Kasumi-1 (cell line): ENCODE results near the gene RFT1.

Experiments
- DNase-seq, 2 experiments: peaks; one replicate each; lab custom pipeline; 2025; lab: John Stamatoyannopoulos, UW

Gene RFT1

GRCh38 chr3:53122933-53123305 is 7.3 kb downstream of the RFT1 start:
- no peak for DNase-seq

GRCh38 chr3:53122255-53122932 is 7.8 kb downstream of the RFT1 start:
- no peak for DNase-seq

DNA sequence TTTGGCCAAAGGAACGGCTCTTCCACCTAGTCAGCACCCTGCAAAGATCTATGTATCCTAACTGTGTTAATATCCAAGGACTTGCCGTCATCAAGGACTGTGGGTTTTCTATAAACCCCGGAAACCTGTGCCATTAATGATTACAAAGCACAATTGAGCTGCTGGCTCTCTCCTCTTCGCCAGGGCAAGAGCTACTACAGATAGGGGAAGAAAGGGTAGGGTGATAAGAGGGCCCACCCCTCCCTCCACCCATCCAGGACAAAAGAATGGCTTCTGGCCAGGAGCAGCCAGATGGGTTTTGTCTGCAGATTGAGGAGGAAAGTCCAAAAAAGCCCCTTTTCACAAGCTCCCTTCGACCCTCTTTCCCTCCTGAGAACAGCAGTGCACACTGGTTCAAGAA is 9.9 kb downstream of the RFT1 start:
- no peak for DNase-seq

- DNase-seq, result no peak
These were observed 13.3 kb downstream of the RFT1 start for GRCh38 chr3:53116956-53117355.

DNA sequence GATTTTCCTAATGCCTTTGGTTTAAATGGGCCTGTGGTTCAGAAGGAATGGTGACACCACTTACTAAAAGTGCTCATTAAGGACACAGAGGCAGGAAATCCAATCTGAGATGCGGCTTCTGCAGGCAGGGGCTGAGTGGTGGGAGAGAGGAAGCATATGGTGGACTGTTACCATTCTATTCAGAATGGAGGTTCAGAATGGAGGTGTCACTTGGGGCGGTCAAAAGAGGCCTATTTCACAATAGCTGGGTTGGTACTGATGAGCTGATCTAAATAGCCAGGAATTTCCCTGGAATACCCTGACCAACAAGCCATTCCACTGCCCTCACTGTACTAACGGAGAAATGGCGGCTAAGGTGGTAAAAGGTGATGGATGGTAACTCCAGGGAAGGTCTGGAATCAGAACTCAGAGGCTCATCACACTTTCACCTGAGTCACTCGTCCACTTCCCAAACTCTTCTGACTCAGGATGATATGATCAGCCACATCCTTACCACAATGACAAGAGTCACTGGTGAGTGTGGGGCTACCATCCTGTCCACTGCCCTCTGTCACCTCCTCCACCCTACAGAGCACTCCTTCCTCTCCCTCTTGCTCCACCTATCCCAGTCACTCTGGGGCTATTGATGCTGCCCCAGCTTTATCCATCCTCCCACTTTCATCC is 15.7 kb downstream of the RFT1 start:
- no peak for DNase-seq

GRCh38 chr3:53114011-53114400 is 16.2 kb downstream of the RFT1 start:
- peak; percentile 78 to 92 for DNase-seq

- DNase-seq, result no peak
These were observed 16.8 kb downstream of the RFT1 start for GRCh38 chr3:53113293-53114010.

- DNase-seq, result no peak
These were observed 18.4 kb downstream of the RFT1 start for GRCh38 chr3:53111822-53112221.

GRCh38 chr3:53109891-53110771 is 20.1 kb downstream of the RFT1 start:
- DNase-seq, result peak; percentile 82 to 92

DNA sequence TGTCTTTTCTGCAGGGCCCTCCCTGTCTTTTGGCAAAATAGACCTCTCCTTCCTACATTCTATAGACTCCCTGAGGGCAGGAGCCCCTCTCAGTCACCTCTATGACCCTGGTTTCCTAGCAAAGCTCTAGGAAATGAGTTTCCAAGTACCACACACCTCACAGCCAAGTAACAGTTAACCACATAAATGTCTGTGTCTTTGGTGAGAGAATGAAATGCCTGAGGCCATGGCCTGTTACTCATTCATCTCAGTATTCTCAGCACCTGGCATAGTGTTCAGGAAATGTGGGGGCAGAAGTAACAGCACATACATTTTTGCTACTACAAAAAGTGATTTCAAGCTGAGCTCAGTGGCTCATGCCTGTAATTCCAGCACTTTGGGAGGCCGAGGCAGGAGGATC is 21.0 kb downstream of the RFT1 start:
- no peak for DNase-seq

- peak; percentile 87 to 89 for DNase-seq
These were observed 25.5 kb downstream of the RFT1 start for GRCh38 chr3:53104762-53105161.

DNA sequence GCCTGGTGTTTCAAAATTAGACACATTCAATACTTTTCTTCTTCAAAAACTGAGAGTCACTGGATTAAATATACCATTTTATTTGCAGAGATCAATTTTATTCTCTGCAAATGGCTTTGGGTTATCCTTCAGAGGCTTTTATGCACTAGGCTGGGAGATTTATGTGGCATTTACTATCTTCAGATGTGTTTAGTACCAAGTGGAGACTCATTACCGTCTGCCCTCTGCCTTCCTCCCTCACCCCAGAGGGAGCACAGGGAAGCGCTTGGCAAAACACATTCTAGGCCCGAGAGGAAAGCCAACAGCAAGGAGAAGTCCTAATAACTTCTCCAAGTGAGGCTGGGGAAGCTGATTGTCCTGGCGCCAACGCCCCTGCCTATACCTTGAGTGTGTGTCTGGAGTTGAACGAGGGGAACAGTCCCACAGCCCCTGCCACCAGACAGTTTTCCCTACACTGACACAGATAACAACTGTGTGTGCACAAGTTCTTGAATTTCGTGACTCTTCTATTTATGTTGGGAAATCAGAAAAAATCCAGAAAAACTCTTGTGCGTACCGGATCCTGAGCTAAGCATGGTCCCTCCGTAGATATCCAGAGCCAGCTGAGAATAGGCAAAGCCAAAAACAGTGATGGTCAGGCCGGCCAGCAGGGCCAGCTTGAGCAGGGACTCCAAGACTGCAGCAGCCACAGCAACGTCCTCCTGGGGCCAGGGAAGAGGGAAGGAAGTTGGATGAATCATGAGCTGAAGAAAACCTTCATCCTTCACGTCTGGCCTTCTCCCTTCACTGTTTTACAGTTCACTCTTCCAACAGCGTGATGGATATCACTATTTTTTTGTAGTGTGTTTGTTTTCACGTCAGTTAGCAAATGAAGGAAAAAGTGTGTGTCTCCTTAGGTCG is 26.6 kb downstream of the RFT1 start:
- DNase-seq, result peak; percentile 15 to 21

- peak; percentile 32 to 42 for DNase-seq
These were observed 27.6 kb downstream of the RFT1 start for GRCh38 chr3:53102601-53103147.

GRCh38 chr3:53101956-53102355 is 28.3 kb downstream of the RFT1 start:
- DNase-seq, result no peak

DNA sequence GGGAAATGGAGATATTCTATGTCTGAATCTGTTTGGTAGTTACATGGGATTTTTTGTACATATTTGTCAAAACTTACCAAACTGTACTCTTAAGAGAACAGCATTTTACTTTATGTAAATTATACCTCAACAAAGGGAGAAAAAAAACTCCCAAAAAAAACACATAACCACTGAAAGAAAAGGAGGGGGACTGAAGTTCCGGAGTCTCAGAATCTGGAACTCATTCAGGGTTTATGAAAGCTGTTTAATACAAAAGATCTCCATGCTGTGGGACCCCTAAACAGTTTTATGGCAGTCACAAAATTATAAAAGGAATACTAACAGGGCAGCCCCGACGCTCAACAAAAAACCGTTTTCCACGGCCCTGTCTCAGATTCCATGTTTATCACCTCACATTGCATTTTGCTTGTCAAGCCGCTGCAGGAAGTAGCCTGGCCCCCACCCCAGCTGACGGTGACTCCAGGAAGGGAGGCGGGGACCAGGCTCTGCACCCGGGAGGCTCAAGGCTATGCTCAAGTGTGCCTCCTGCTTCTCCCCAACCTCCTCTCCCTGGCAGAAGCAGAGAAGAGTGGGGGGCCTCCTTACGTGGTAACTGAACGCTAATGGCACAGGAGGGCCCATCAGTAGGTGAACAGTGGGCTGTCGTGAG is 29.3 kb downstream of the RFT1 start:
- no peak for DNase-seq

GRCh38 chr3:53097887-53098286 is 32.3 kb downstream of the RFT1 start:
- DNase-seq, result no peak

DNA sequence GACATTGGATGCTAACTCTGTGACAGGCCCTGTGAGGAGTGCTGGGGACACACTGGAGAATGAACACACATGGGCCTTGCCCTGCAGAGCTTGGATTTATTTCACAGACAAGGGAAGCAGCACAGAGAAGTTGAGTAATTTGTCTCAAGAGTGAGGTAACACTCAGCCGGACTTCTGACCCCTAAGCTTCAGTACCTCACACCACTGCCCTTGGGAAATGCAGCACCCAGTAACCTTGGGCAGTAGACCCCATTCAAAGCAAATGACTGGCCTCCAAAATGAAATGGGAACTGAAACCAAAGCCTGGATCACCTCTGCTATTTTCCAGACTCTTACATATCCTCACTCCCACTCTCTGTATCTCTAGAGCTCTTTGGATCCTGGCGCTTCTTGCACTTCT is 37.3 kb downstream of the RFT1 start:
- DNase-seq, result no peak

DNA sequence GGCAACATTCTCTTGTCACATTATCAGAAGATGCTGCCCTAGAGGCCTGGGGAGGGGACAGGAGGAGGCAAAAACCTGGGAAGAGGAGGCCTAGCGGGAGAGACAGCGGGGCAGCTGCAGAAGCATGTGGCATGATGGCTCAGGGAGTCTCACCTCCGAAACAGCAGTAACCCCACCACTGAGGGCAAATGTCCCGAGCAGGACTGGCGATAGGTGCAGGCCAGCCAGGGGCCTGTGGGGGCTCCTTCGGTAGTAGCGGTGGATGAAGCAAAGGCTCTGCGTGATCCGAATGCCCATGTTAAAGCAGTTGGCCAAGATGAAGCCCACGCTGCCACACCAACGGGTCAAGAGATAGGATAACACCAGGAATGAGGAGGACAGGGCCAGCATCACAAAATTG is 38.0 kb downstream of the RFT1 start:
- DNase-seq, result no peak

DNA sequence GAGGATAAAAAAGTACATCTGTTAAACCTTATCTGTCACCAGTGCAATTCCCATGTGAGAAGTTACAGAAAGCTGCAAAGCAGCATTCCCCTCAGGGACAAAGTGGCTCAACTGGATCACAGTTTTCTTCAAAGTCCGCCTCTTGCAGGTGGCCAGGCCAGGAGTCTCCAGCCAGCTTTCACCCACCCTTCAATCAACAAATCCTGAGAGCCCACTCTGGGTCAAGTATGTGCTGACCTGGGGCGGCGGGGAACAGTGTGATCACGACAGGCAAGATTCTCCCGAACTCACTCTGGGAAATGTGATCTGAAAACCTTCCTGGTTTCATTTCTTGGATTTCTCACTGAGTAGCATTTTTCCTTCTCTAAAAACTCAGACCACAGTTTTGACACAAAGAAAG is 39.2 kb downstream of the RFT1 start:
- DNase-seq, result no peak

DNA sequence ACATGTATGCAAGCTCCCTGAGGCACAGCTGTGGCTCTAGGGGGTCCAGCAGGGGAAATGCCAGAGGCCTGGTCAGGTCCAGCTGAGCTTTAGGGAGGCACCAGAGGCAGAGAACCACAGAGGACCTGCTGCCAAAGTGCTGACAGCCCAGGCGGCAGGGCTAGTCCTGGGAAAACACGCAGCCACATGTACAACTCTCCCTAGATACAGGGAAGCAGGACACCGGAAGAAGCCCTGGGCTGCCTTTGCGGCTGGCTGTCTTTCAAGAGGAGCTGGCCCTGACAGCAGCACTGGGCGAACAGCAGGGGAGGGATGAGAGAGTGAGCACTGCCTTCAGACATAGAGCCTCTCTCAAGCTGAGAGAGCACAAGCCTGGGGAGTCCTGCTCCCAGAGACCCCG is 40.7 kb downstream of the RFT1 start:
- no peak for DNase-seq
